ENCODE results near the gene SAC3D1.
A peak's percentile ranks its signal among the peaks of the same experiment; 100 is the strongest.

The SAC3D1 gene

GRCh38 chr11:65059523-65059922, 18.5 kb downstream of the SAC3D1 start:
- DNase-seq (ENCODE audit: low read depth in 2 of 3, low spot score in 1 of 3): no peak

- no peak for DNase-seq (ENCODE audit: low read depth in 2 of 3, low spot score in 1 of 3)
These were observed 19.2 kb downstream of the SAC3D1 start for GRCh38 chr11:65059959-65060824.

DNA sequence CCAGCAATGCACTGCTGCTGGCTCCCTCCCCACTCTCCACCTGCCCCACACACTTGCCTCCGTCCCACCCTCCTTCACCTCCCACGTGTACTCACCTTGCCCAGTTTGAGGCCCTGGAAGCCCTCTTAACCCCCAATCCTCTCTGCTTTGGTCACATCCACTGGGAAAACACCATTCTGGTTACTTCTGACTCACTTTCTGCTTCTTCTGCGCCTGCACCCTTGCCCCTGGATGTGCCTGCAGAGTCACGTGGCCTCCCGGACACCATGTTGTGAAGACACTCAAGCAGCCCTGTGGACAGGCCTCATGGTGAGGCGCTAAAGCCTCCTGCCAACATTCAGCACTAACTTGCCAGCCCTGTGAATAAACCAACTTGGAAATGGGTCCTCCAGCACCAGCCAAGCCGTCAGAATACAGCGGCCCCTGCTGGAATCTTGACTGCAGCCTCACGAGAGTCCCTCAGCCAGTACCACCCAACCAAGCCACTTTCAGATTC, 20.0 kb downstream of the SAC3D1 start:
- DNase-seq (ENCODE audit: low read depth in 2 of 3, low spot score in 1 of 3): no peak

GRCh38 chr11:65063532-65063931, 22.5 kb downstream of the SAC3D1 start:
- no peak for DNase-seq (ENCODE audit: low read depth in 2 of 3, low spot score in 1 of 3)

DNA sequence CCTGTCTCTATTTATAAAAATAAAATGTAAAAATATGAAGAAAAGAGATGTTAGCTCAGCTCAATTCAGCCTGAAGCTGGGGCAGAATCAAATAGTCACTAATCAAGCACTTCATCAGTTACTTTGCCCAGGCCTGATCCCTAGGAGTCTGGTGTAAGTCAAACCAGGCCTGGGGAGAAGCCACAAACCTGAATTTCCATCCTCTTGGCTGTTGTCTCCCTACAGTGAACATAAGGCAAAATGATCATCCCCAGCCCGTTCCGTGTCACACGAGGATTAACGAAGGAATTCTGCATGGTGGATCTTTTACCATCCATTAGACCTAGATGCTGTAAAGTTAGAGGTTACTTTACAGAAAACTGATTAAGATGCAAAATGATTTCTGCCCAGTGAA, 23.8 kb downstream of the SAC3D1 start:
- DNase-seq (ENCODE audit: low read depth in 2 of 3, low spot score in 1 of 3): no peak

- no peak for DNase-seq (ENCODE audit: low read depth in 2 of 3, low spot score in 1 of 3)
These were observed 24.8 kb downstream of the SAC3D1 start for GRCh38 chr11:65065851-65066250.

DNA sequence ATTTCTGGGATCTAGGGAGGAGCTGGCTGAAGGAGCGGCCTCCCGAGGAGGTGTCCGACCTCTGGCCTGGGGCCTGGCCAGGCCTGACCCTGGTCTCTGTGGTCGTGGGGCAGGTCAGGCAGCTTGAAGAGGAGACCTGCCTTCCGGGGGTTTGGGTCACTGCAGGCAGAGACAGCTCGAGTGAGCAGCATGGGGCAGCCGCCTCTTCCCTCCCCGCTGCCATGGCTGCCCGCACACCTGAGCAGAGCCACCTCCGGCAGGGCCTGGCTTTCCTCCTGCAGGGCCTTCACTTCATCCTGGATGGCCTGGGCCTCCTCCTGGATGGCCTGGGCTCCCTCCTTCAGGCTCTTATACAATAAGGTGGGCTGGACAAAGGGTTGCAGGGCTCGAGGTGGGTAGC, 25.3 kb downstream of the SAC3D1 start:
- DNase-seq (ENCODE audit: low read depth in 2 of 3, low spot score in 1 of 3): no peak

GRCh38 chr11:65066805-65067291, 25.8 kb downstream of the SAC3D1 start:
- no peak for DNase-seq (ENCODE audit: low read depth in 2 of 3, low spot score in 1 of 3)

DNA sequence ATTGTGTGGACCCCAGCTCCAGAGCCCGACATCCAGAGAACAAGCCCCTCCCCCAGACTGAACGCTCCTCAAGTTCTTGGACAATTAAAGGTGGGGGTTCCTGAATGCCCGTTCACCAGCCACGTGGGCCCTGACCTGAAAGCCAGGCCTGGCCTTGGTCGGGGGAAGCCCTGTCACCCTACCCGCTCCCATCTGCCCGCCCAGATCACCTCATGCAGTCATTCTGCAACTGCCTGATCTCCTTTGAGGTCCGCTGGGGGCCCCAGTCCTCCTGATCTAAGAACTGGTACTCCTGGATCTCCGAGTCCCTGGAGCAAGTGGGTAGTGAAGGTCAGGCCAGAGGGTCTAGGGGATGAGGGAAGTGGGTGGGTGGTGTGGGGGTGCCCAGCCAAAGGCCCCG, 26.4 kb downstream of the SAC3D1 start:
- DNase-seq (ENCODE audit: low read depth in 2 of 3, low spot score in 1 of 3): no peak

DNA sequence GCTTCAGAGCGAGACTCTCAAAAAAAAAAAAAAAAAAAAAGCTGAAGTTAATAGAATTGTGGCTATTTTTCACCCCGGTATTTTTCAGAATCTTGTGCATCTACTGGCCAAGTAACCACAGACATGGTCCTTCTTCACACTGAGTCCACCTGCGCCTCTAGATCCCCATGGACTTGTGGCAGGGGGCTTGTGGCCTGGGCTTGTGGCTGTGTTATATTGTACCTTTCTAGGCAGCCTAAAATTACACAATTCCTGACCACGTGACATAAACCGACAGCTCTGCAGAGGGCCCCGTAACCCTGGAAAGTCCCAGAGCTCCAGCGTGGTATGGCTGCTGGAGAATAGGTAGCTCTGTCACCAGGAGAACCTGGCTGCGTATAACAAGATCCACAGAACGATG, 28.2 kb downstream of the SAC3D1 start:
- DNase-seq (ENCODE audit: low read depth in 2 of 3, low spot score in 1 of 3): no peak

DNA sequence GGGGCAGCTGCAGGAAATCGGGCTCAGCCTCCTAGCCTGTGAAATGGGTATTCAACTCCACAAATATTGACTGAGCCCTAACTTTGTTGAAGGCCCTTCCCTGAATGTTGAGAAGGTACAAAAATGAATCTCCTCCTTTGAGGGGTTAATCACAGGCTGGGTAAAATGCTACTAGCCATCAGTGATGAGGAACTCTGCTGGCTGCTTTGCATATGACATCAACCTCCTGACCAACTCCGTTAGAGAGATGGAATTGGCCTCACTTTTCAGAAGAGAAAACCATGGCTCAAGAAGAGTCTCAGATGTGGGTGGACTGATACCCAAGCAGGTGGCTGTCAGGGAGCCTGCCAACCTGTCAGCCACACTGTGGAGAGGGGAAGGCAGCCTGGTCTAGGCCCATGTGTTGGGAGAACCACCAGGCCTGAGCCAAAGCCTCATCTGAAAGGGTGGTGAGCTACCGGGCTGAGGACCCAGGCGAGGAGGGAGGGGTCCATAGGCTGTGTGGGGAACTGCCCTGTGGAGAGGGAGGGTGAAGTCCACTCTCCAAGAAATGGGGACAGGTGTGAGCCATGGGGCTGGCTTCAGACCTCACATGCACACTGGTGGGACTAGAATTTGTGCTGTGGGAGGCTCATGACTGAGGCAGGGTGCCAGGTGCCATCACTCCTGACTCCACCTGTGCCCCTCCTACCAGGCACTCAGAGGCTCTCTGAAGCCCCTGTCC, 31.1 kb downstream of the SAC3D1 start:
- no peak for DNase-seq (ENCODE audit: low read depth in 2 of 3, low spot score in 1 of 3)

DNA sequence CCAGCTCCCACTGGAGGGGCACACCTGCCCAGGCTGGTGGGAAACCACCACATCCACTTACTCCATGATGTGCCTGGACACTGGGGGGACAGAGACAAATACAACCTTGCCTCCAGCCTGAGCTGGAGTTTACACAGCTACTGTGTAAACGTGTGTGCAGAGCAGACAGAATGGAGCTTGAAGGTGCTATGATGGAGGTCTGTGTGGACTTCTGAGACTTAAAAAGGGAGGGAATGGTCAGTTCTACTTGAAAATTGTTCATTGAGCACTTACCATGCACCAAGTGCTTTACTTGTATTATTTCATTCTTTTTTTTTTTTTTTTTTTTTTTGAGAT, 31.6 kb downstream of the SAC3D1 start:
- DNase-seq (ENCODE audit: low read depth in 2 of 3, low spot score in 1 of 3): no peak

- DNase-seq (ENCODE audit: low read depth in 2 of 3, low spot score in 1 of 3): no peak
These were observed 36.4 kb downstream of the SAC3D1 start for GRCh38 chr11:65077451-65077850.

DNA sequence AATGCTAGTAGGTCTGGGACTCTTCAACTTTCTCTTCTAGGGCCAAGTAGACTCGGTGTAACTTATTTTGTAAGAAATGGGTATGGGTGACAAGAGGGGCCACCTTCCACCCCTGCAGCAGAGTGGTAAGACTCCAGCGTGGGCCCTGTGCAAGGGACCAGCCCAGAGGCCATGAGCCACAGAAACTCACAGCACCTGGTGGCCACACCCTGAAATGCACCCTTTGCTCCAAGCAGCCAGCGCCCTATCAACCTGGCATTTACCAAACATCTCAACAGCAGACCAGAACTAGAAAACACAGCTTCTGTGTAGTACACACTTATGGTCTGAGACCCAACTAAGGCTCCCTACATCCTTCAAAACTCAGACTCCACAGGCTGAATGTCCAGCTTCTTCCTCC, 37.1 kb downstream of the SAC3D1 start:
- peak; percentile 38 to 55 (median 52) for DNase-seq (ENCODE audit: low read depth in 2 of 3, low spot score in 1 of 3)

- no peak for DNase-seq (ENCODE audit: low read depth in 2 of 3, low spot score in 1 of 3)
These were observed 37.9 kb downstream of the SAC3D1 start for GRCh38 chr11:65078786-65079342.

GRCh38 chr11:65083134-65083833, 42.3 kb downstream of the SAC3D1 start:
- DNase-seq (ENCODE audit: low read depth in 2 of 3, low spot score in 1 of 3): no peak

- DNase-seq (ENCODE audit: low read depth in 2 of 3, low spot score in 1 of 3): peak; percentile 93 to 94 (median 94)
These were observed 43.0 kb downstream of the SAC3D1 start, which contains the start of the genes CDCA5 and ZFPL1 for GRCh38 chr11:65083834-65084597. CDCA5 (minus strand) TSS chr11:65084040; CDS start chr11:65083978, 62 bp downstream. ZFPL1 (plus strand) TSS chr11:65084222; CDS start chr11:65084699, 477 bp downstream.

DNA sequence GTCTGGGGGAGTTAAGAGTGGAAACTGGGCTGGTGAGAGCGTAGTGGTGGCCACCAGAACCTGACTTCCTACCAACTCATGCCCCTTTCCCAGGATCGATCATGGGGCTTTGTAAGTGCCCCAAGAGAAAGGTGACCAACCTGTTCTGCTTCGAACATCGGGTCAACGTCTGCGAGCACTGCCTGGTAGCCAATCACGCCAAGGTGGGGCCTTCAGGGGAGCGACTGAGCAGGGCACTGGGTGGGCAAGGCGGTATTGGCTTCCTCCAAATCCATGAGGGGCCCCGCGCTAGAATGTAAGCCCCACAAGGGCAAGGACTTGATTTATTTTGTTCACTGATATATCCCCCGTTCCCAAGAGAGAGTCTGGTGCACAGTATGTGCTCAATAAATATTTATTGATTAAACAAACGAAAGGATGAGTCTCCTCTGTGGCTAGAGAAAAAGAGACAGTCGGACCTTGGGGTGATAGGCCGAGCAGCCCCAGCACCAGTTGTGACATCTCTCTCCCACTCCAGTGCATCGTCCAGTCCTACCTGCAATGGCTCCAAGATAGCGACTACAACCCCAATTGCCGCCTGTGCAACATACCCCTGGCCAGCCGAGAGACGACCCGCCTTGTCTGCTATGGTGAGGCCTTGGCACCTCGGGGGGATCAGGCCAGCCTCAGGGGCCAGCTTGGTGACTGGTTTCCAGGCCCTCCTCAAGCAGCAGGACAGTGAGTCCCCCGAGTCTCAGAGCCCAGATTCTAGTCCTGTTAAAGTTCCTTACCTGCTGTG, 43.8 kb downstream of the SAC3D1 start:
- DNase-seq (ENCODE audit: low read depth in 2 of 3, low spot score in 1 of 3): no peak

DNA sequence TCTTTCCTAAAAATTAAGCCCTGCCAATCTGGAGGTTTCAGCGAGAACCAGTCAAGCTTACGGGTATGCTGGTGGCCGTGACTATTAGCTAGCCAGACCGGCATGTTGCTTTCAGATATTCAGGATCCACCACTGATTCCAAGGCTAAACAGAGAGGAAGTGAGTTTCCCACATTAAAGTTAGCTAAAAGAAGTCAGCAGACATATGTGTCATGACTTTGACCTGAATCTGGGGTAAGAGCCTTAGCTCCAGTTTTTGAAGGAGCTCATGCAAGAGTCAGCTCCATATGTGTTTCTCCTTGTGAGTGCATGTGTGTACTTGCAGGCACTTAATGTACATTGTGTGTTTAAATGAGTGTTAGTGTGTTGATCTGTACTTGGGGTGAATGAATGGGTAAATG, 44.4 kb downstream of the SAC3D1 start:
- no peak for DNase-seq (ENCODE audit: low read depth in 2 of 3, low spot score in 1 of 3)

DNA sequence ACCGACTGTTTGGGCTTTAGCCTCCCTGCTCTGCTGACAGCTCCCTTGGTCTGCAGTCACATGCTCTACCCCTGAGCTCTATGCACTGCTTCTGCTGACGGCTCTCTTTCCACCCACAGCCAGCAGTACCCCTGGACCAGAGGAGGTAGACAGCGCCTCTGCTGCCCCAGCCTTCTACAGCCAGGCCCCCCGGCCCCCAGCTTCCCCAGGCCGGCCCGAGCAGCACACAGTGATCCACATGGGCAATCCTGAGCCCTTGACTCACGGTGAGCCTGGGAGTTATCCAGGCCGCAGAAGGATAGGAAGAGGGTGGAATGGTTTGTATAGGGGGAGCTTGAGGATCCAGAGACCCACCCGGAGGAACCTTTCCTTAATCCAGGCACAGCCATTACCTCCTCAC, 45.8 kb downstream of the SAC3D1 start:
- DNase-seq (ENCODE audit: low read depth in 2 of 3, low spot score in 1 of 3): no peak
